ENCODE measurements around the gene MPRIP.
"Not testable (repeated sequence)": the region's sequence is repeated elsewhere in the genome, so short reads cannot be mapped to it uniquely, and the experiment has no call there.

MPRIP gene, protein sequence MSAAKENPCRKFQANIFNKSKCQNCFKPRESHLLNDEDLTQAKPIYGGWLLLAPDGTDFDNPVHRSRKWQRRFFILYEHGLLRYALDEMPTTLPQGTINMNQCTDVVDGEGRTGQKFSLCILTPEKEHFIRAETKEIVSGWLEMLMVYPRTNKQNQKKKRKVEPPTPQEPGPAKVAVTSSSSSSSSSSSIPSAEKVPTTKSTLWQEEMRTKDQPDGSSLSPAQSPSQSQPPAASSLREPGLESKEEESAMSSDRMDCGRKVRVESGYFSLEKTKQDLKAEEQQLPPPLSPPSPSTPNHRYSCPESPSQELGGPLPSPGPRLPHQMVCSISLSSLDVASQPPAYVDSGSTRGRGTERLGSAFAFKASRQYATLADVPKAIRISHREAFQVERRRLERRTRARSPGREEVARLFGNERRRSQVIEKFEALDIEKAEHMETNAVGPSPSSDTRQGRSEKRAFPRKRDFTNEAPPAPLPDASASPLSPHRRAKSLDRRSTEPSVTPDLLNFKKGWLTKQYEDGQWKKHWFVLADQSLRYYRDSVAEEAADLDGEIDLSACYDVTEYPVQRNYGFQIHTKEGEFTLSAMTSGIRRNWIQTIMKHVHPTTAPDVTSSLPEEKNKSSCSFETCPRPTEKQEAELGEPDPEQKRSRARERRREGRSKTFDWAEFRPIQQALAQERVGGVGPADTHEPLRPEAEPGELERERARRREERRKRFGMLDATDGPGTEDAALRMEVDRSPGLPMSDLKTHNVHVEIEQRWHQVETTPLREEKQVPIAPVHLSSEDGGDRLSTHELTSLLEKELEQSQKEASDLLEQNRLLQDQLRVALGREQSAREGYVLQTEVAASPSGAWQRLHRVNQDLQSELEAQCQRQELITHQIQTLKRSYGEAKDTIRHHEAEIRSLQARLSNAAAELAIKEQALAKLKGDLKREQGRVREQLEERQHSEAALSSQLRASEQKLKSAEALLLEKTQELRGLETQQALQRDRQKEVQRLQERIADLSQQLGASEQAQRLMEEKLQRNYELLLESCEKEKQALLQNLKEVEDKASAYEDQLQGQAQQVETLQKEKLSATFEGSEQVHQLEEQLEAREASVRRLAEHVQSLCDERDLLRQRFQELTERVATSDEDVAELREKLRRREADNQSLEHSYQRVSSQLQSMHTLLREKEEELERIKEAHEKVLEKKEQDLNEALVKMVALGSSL (N-terminal part only)

GRCh38 chr17:17042384-17042736 is at the start of gene MPRIP:
MPRIP (plus strand) TSS chr17:17042457; CDS start chr17:17042849, 392 bp downstream.
- DNase-seq (ENCODE audit: low spot score) = no peak

GRCh38 chr17:16994631-16995030 is 47.6 kb upstream of the MPRIP start:
- no peak for DNase-seq (ENCODE audit: low spot score)

GRCh38 chr17:16995930-16996329 is 46.3 kb upstream of the MPRIP start:
- DNase-seq (ENCODE audit: low spot score) = no peak

DNA sequence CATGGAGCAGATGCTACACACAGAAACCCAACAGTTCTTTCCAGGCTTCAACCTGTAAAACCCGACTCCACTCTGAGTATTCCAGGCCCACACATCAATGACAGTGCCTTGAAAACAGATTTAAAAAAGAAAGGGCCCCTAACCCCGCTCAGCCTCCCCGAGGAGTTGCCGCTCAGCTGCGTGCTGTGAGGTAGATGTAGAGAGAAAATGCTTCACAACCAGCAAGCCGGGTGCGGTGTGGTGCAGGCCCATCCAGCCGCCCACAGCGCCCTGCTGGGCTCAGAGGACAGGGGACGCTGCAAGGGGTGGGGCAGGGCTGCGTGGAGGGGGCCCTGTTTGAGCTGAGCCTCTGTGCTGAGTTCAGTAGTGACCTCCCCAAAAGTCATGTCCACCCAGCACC is 45.5 kb upstream of the MPRIP start:
- DNase-seq (ENCODE audit: low spot score) = not testable (repeated sequence)

DNA sequence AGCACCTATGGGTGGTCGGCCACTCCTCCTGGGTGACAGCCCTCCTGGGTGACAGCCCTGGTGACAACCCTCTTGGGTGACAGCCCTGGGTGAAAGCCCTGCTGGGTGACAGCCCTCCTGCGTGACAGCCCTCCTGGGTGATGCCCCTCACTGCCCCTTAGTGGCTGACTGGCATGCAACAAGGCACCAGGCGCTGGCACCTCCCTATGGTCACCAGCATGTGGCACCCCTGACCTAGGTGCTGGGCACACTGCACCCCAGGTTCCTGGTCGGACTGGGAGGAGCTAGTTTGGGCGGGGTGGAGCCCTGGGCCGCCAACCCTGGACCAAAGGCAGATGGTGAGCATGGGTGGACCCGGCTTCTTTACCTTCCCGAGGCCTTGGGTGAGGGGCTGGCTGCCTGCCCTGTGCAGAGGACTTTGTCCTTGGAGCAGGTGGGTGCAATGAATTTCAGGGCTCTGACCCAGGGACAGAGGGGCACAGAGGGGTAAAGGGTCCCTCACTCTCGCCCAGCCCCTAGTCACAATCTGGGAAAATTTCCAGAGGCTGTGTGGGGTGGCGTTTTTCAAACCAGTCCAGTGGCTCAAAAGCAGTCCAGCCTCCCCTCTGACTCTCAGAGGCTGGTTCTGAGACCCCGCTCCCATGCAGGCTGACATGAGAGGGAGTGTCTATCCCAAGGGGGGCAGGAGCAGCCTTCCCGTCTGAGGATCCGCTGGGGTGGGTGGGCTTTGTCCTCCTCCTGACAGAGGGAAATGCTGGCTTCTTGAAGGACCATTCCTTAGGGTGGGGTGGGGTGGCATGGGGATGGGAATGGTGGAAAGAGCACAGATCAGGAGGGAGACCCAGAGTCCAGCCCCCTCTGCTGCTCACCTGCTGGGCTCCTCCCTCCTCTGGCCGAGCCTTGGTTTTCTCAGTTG is 44.5 kb upstream of the MPRIP start:
- no peak for DNase-seq (ENCODE audit: low spot score)

- no peak for DNase-seq (ENCODE audit: low spot score)
These were observed 42.2 kb upstream of the MPRIP start for GRCh38 chr17:16999931-17000625.

DNA sequence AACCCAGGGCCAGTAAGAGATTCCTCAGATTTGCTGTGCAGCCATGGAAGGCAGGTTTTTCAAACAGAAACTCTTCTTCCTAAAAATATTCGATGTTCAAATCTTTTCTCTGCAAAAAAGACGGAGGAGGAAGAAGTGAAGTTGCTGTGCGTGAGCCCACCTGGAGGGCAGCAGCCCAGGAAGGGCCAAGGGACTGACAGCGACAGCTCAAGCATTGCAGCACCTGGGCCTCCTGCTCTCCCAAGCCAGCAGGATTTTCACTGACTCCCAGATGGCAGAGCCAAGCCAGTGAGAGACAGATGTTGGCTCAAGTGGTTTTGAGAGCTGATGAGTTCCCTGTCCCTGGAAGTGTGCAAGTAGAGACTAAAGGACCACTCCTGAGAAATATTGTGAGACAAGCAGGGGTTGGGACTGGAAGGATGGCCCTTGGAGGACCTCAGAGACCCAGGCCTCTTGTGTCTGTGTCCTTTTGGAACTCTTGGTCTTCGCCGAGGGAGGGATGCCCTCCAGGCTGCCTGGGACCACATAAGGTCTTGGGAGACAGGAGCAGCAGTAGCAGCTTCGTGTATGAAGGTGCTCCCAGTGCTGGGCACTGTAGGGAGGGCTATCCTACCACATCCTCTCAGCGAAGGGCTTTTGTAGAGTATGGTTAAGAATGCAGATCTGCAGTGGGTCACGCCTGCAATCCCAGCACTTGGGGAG is 41.0 kb upstream of the MPRIP start:
- DNase-seq (ENCODE audit: low spot score) = no peak

GRCh38 chr17:17001874-17002520 is 40.3 kb upstream of the MPRIP start:
- peak; percentile 74 for DNase-seq (ENCODE audit: low spot score)

DNA sequence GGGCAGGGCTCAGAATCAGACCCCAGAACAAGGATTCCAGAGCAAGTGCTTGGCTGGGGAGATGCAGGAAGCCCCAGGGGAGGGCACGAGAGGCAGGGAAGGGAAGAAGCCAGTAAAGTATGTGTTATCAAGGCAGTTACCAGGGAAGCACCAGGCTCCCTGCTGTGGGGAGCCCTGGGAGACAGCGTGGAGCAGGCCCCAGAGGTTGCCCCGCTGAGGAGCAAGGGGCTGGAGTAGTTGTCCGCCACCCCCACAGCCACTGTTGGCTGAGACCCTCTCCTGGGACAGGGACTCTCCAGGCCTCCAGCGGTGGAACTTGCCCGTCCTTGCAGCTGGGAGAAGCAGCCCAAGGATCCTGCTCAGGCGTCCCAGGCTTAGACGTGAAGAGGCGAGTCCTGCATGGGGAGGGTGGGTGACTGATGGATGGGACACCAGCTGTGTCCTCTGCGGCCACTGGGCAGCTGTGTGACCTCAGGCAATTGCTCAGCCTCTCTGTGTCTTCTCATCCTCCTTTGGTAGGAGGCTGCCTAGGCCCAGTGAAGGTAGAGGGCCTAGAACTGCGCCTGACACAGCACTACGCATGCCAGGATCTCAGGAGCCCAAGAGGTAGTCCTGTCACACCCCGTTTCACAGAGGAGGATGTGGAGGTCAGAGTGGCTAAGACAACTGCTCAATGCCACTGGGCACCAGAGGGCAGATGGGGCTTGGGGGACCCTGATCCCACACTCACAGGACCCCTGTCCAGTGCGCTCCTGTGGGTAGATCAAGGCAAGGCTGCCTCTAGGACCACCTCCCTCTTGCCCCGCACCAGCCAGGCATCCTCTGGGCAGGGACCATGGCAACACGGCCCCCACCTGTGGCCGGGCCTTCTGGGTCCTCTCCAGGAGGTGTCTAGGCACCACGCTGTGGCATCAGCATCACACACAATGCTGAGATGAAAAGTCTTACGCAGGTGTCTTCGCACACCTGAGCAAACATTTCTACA is 39.2 kb upstream of the MPRIP start:
- DNase-seq (ENCODE audit: low spot score) = not testable (repeated sequence)

DNA sequence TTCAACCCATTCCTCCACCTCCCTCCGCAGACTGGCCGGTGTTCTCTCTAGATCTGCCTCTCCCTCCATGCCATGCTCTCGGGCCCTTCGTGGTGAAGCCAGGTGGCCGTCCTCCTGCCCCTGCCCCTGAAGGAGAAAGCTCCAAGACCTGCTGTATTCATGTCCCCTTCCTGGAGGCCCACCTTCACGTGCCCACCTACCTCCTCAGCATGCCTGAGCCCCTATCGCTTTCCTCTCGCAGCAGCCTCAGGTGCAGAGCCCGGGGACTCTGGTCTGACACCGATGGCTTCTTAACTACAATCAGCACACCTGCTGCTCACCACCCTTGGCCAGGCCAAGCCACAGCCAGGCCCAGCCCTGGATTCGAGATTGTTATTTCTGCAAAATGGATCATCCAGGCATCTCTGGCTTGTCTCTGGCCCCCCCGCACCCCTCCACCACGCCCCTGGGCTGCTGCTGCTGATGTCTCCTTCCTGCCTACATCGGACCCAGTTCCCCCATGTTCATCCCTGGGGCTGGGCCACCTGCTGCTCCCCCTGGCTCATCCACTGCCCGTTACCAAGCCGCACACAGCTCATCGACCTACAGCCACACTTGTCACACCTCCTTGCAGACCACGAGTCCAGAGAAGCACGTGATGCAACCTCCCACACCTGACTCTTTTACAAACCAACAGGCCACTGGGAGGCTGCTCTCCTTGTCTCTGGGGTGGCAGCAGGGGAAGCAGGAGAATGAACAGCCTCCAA is 37.8 kb upstream of the MPRIP start:
- DNase-seq (ENCODE audit: low spot score) = no peak

DNA sequence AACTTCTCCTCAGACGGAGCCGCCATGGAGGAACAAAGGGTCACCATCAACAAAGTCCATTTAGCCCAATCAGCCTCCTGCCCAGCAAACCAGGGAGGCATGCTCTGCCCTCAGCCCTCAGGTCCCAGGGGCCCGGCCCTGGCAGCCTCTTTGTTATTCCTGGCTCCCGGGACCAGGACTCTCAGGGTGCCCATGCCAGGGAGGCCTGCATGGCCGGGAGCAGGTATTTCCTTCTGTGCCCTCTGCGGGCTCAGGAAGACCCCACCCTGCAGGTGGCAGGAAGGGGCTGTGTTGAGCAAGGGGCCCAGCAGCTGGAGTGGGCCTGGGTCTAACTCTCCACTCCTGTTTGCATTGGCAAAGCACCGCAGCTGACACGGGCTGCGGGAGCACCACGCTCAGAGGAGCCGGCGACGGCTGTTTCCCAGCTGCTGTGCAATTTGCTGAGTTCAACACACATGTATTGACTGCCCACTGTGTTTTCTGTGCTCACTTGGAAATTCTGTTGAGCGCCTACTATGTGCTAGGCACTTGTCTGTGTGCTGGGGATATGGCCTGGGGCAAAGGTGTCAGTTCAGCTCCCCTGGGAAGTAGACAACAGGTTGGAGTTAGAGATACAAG is 37.2 kb upstream of the MPRIP start:
- DNase-seq (ENCODE audit: low spot score) = not testable (repeated sequence)

DNA sequence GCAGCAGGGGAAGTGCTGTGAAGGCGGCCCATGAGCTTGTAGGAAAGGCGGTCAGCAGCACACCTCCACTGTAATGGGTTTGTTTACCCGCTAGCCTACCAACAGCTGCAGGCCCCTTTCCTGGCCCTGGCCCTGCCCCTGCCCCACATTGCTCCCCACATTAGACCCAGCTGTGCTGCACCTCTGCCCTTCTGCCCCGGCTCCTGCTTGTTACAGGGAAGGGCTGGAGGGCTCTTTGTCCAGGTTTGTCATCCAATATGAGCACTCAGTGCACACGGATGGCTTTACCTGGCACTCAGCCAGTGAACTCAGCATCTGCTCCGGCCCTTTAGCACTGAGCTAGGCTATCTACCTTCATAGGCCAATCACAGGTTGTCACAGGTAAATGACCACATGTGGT is 34.4 kb upstream of the MPRIP start:
- not testable (repeated sequence) for DNase-seq (ENCODE audit: low spot score)

DNA sequence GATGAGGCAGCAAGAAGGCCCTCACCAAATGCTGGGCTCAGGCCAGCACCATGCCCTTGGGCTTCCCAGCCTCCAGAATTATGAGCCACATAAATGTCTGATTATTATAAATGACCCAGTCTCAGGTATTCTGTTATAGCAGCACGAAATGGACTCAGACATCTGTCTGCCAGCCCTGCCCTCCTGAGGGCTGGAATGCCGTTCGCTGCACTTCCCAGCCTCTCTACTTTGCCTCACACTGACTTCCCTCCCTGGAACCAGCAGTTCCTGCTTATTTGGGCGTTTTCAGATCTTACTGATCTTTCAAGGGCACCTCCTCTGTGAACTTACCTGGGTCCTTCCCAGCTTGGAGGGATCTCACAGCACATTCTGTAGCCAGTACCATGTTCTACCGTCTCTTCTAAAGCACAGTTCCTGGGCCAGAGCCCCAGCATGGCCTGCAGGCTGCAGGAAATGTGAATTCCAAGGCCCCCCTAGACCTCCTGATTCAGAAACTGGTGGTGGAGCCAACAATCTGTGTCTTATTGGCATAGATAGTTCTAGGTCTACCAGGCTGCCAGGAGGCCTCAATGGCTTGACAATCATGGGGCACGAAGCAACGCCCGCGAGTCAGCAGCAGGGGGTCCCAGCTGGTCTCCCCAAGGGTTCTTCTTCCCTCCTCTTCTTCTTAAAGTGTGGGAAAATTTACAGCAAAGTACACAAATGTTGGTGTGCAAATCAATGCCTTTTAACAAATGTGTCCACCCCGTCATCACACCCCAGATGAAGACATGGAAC is 33.4 kb upstream of the MPRIP start:
- not testable (repeated sequence) for DNase-seq (ENCODE audit: low spot score)

DNA sequence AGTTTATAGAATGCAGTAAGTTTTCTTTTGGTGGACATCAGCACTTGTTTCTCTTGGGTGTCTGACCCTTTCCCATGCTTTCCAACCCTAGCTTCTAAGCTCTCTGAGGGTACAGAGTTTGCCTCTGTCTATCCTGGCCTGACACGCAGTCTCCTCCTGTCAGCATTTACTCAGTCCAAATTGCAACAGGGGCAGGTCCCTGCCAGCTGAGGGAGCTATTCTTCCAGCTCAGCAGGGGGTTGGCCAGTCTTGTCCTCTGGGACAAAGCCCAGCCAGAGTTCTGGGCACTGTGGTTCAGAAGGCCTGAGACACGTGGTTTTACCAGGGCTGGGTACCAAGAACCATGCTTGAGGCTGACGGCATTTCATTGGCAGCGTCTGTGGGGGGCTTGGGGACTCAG is 32.3 kb upstream of the MPRIP start:
- not testable (repeated sequence) for DNase-seq (ENCODE audit: low spot score)

- not testable (repeated sequence) for DNase-seq (ENCODE audit: low spot score)
These were observed 31.7 kb upstream of the MPRIP start for GRCh38 chr17:17010545-17011034.

All from Ammon's horn (tissue), 1 donor.